DND-41 (cell line): ENCODE measurements around the gene TMEM182.
A peak's percentile ranks its signal among the peaks of the same experiment; 100 is the strongest.

Experiments used
- ATAC-seq: fragments of 200-7000 bp; cut with Tn5 transposase; 3 replicates; pipeline ENCODE4 v1.9.1; 2021; ENCODE audit warnings: low read depth; ENCODE audit not compliant: insufficient read depth
- DNase-seq: peaks from one replicate; pipeline ENCODE4 v3.0.0-alpha.2; 2020
- H2AFZ ChIP-seq: 2 replicates; pipeline ENCODE4 v1.6.0; 2012; ENCODE audit warnings: low read depth, low read length
- H3K27ac ChIP-seq: 2 replicates; pipeline ENCODE4 v1.5.1; 2012; ENCODE audit warnings: low read length, inconsistent platforms
- H3K27me3 ChIP-seq: fragments of 200-600 bp; sonication (generic); 2 replicates; pipeline ENCODE4 v1.6.0; 2012; ENCODE audit warnings: low read length, mild to moderate bottlenecking, inconsistent platforms; ENCODE audit not compliant: insufficient read depth, poor library complexity
- H3K36me3 ChIP-seq: 2 replicates; pipeline ENCODE4 v1.5.1; 2012; ENCODE audit warnings: low read length, inconsistent platforms; ENCODE audit not compliant: insufficient read depth
- H3K4me1 ChIP-seq: 2 replicates; pipeline ENCODE4 v1.5.1; 2012; ENCODE audit warnings: mild to moderate bottlenecking, low read length; ENCODE audit not compliant: insufficient read depth
- H3K4me2 ChIP-seq: 2 replicates; pipeline ENCODE4 v1.6.0; 2012; ENCODE audit warnings: mild to moderate bottlenecking, moderate library complexity, low read length, inconsistent platforms; ENCODE audit not compliant: insufficient read depth
- H3K4me3 ChIP-seq, 2 experiments: fragments of 200-600 bp in 1 of 2; shearing (Covaris generic) in 1 of 2; 2 replicates each; pipeline ENCODE4 v1.5.1; 2012 to 2016; ENCODE audit warnings: inconsistent platforms in 2 of 2, low read length in 2 of 2, mild to moderate bottlenecking in 2 of 2, low read depth in 1 of 2, moderate library complexity in 1 of 2
- H3K79me2 ChIP-seq: 2 replicates; pipeline ENCODE4 v1.6.0; 2012; ENCODE audit warnings: low read length, inconsistent platforms; ENCODE audit not compliant: insufficient read depth
- H3K9ac ChIP-seq: 2 replicates; pipeline ENCODE4 v1.6.0; 2012; ENCODE audit warnings: low read depth, mild to moderate bottlenecking, inconsistent platforms, low read length, moderate library complexity
- H3K9me3 ChIP-seq: 2 replicates; pipeline ENCODE4 v1.5.1; 2012; ENCODE audit warnings: low read length, moderate library complexity, mild to moderate bottlenecking, inconsistent platforms; ENCODE audit not compliant: insufficient read depth, severe bottlenecking
- H4K20me1 ChIP-seq: 2 replicates; pipeline ENCODE4 v1.6.0; 2012; ENCODE audit warnings: low read length; ENCODE audit not compliant: insufficient read depth
- EZH2 ChIP-seq: IDR thresholded peaks from 3 replicates; pipeline ENCODE4 v1.6.1; 2012; ENCODE audit warnings: borderline replicate concordance, low read depth, mild to moderate bottlenecking, moderate library complexity, low read length, inconsistent platforms; ENCODE audit not compliant: severe bottlenecking
- TF ChIP-seq, protein P1 (sequence below): IDR thresholded peaks from 2 replicates; pipeline ENCODE4 v1.5.1; 2012; ENCODE audit warnings: borderline replicate concordance, low read length, moderate library complexity, mild to moderate bottlenecking; ENCODE audit not compliant: poor library complexity, severe bottlenecking; ENCODE audit errors: extremely low read depth

Gene TMEM182

DNA sequence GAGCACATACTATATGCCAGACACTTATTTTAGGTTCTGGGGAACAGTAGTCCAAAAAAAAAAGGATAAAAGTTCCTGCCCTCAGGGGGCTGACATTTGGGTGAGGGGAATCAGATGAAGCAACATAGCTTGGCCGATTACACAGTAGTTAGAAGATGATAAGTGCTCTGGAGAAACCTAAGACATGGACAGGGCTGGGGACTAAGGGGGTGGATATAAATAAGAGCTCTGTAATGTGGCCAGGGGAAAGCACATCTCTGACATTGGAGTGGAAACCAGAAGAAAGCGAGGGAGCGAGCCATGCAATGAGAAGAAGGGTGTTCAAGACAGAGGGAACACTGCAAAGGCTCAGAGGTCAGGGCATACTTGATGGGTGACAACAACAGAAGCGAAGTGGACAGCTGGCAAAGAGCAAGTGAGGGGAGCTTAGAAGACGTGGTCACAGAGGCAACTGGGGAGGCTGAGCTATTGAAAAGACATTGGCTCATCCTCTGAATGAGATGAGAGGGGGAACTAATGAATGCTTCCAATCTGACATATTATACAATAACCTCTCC, 11.4 kb downstream of the TMEM182 start:
- no peak overlapping the region for H3K4me2 ChIP-seq
- ATAC-seq (no peak), DNase-seq (no peak)
- H3K27ac ChIP-seq, result no peak overlapping the region
- H3K9ac ChIP-seq, result no peak overlapping the region
- H3K36me3 ChIP-seq, result no peaks in the 10 kb centered on the region; the same call in 1 of the 2 replicates
- no peak overlapping the region for H2AFZ ChIP-seq
- no peaks in the 10 kb centered on the region for H4K20me1 ChIP-seq
- H3K4me1 ChIP-seq, result no peaks in the 10 kb centered on the region
- H3K9me3 ChIP-seq, result no peaks in the 10 kb centered on the region
- H3K27me3 ChIP-seq, result no peaks in the 10 kb centered on the region
- H3K79me2 ChIP-seq, result no peaks in the 10 kb centered on the region
- no peak overlapping the region for H3K4me3 ChIP-seq
- TF ChIP-seq EZH2, result no peak
- TF ChIP-seq, protein P1, sequence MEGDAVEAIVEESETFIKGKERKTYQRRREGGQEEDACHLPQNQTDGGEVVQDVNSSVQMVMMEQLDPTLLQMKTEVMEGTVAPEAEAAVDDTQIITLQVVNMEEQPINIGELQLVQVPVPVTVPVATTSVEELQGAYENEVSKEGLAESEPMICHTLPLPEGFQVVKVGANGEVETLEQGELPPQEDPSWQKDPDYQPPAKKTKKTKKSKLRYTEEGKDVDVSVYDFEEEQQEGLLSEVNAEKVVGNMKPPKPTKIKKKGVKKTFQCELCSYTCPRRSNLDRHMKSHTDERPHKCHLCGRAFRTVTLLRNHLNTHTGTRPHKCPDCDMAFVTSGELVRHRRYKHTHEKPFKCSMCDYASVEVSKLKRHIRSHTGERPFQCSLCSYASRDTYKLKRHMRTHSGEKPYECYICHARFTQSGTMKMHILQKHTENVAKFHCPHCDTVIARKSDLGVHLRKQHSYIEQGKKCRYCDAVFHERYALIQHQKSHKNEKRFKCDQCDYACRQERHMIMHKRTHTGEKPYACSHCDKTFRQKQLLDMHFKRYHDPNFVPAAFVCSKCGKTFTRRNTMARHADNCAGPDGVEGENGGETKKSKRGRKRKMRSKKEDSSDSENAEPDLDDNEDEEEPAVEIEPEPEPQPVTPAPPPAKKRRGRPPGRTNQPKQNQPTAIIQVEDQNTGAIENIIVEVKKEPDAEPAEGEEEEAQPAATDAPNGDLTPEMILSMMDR, result no peak

DNA sequence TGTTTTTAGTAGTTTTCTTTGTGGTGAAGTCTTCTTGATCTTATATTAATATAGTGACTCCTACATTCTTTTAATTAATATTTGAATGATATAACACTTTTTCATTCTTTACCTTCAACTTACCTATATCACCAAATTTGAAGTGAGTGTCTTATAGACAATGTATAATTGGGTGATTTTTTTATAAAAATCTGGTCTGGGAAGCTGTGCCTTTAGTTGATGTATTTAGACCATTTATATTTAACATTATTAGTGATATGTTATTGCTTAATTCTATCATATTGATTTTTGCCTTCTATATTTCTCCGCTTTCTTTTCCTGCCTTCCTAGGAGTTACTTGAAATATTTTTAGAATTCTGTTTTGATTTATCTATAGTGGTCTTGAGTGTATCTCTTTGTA, 16.4 kb downstream of the TMEM182 start:
- DNase-seq (no peak), ATAC-seq (no peak)
- H3K27ac ChIP-seq, result no peak overlapping the region
- H3K36me3 ChIP-seq, result no peaks in the 10 kb centered on the region
- H3K79me2 ChIP-seq, result no peaks in the 10 kb centered on the region
- no peaks in the 10 kb centered on the region for H3K9me3 ChIP-seq
- H3K9ac ChIP-seq, result no peak overlapping the region
- no peak overlapping the region for H2AFZ ChIP-seq
- no peaks in the 10 kb centered on the region for H4K20me1 ChIP-seq
- H3K4me2 ChIP-seq, result no peak overlapping the region
- TF ChIP-seq EZH2, result no peak
- TF ChIP-seq, protein P1, result no peak
- H3K4me3 ChIP-seq, result no peak overlapping the region
- no peaks in the 10 kb centered on the region for H3K27me3 ChIP-seq
- no peaks in the 10 kb centered on the region for H3K4me1 ChIP-seq

DNA sequence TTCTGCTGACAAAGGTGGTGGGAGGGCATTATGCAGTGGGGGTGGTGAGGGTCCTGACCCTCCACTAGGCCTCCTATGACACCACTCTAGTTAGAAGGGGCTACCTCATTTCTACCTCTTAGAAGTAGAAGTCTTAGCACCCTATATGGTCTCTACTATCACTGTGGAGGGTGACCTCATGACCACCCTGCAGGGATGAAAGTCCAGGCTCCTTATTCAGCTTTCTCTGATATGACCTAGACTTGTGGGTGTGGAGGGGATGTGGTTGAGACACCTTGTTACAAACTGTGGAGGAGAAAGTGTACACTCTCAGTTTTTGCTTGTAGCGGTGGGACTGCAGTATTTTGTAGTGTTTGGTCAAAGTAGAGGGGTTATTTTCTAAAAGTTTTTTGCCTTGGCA, 18.6 kb downstream of the TMEM182 start:
- no peak overlapping the region for H3K27ac ChIP-seq
- no peak overlapping the region for H3K9ac ChIP-seq
- no peaks in the 10 kb centered on the region for H3K79me2 ChIP-seq
- H3K4me2 ChIP-seq, result no peak overlapping the region
- H3K36me3 ChIP-seq, result no peaks in the 10 kb centered on the region
- ATAC-seq, result peak; percentile 44; the same call in 2 of the 3 replicates
- no peaks in the 10 kb centered on the region for H3K27me3 ChIP-seq
- TF ChIP-seq EZH2, result no peak
- TF ChIP-seq, protein P1, result no peak
- H2AFZ ChIP-seq, result no peak overlapping the region
- H3K4me1 ChIP-seq, result no peaks in the 10 kb centered on the region
- DNase-seq, result no peak
- H4K20me1 ChIP-seq, result no peaks in the 10 kb centered on the region
- H3K9me3 ChIP-seq, result no peaks in the 10 kb centered on the region
- no peak overlapping the region for H3K4me3 ChIP-seq

DNA sequence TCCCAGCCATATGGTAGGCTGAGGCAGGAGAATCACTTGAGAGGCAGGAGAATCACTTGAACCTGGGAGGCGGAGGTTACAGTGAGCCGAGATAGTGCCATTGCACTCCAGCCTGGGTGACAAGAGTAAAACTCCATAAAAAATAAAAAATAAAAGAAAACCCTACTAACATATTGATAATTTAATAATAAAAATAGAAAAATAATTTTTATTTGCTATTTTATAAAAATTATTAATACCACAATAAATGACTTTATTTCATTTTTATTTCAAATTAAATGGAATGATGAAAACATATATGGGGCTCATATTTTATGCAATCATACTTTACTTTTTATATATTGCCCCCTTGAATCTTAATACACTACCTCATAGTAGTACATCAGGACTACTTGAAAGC, 20.4 kb downstream of the TMEM182 start:
- no peak overlapping the region for H2AFZ ChIP-seq
- H4K20me1 ChIP-seq, result no peaks in the 10 kb centered on the region
- no peak for DNase-seq
- no peaks in the 10 kb centered on the region for H3K79me2 ChIP-seq
- no peak overlapping the region for H3K9ac ChIP-seq
- no peaks in the 10 kb centered on the region for H3K27me3 ChIP-seq
- H3K4me3 ChIP-seq, result no peak overlapping the region
- H3K9me3 ChIP-seq, result no peaks in the 10 kb centered on the region
- no peaks in the 10 kb centered on the region for H3K36me3 ChIP-seq
- H3K27ac ChIP-seq, result no peak overlapping the region
- TF ChIP-seq, protein P1, result no peak
- no peak for TF ChIP-seq EZH2
- no peak for ATAC-seq
- no peak overlapping the region for H3K4me2 ChIP-seq
- H3K4me1 ChIP-seq, result no peaks in the 10 kb centered on the region
